LNCaP clone FGC (cell line): ENCODE measurements around the gene MRPL40.

ENCODE experiments used
- DNase-seq: peaks from one replicate; pipeline ENCODE4 v3.0.0-alpha.2; 2011; ENCODE audit warnings: low read depth
- H3K4me3 ChIP-seq: 2 replicates; pipeline ENCODE4 v1.5.1; 2011; ENCODE audit warnings: mild to moderate bottlenecking, low read depth, low read length, control low read depth
- TF ChIP-seq, protein P1 (sequence below): IDR thresholded peaks from 2 replicates; pipeline ENCODE4 v1.5.1; 2012; ENCODE audit warnings: mild to moderate bottlenecking; ENCODE audit not compliant: control insufficient read depth, insufficient read depth; ENCODE audit errors: extremely low read depth

Gene MRPL40

DNA sequence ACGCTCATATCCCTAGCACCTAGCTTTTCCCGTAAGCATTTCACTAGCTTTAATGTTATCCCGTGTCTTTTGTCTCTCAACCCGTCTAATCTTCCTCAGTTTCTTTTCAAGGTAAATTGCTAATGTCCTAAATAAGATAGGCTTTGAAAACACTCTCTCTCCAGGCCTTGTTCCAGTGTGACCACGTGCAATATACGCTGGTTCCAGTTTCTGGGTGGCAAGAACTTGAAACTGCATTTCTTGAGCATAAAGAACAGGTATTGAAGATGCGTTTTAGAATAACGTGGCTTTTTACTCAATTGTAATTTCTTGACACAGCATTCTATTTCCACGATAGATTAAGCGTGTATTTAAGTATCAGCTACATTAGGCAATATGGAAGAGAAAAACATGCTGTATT lies 48.4 kb downstream of the MRPL40 start:
- no peak for DNase-seq
- peak overlapping the region; percentile 92 for H3K4me3 ChIP-seq
- TF ChIP-seq, protein P1, sequence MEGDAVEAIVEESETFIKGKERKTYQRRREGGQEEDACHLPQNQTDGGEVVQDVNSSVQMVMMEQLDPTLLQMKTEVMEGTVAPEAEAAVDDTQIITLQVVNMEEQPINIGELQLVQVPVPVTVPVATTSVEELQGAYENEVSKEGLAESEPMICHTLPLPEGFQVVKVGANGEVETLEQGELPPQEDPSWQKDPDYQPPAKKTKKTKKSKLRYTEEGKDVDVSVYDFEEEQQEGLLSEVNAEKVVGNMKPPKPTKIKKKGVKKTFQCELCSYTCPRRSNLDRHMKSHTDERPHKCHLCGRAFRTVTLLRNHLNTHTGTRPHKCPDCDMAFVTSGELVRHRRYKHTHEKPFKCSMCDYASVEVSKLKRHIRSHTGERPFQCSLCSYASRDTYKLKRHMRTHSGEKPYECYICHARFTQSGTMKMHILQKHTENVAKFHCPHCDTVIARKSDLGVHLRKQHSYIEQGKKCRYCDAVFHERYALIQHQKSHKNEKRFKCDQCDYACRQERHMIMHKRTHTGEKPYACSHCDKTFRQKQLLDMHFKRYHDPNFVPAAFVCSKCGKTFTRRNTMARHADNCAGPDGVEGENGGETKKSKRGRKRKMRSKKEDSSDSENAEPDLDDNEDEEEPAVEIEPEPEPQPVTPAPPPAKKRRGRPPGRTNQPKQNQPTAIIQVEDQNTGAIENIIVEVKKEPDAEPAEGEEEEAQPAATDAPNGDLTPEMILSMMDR, result no peak

DNA sequence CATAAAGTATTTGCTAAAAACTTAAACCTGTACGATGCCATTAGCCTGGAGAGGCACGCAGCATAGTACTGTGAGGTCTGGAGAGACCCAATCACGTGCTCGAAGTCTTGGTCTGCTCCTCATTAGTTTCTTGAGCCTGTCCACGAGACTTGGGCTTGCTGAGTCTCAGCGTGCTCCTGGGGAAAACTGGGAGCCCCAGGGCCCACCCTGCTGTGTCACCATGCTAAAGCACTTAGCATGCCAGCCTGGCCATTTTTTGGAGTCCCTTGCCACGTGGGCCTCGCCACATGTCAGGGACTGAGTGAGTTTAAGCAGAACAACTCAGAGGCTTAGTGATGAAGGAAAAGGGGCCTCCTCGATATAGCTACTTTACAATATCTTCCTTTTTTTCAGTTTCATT lies 50.0 kb downstream of the MRPL40 start:
- TF ChIP-seq, protein P1, result no peak
- no peak overlapping the region for H3K4me3 ChIP-seq
- DNase-seq, result no peak

DNA sequence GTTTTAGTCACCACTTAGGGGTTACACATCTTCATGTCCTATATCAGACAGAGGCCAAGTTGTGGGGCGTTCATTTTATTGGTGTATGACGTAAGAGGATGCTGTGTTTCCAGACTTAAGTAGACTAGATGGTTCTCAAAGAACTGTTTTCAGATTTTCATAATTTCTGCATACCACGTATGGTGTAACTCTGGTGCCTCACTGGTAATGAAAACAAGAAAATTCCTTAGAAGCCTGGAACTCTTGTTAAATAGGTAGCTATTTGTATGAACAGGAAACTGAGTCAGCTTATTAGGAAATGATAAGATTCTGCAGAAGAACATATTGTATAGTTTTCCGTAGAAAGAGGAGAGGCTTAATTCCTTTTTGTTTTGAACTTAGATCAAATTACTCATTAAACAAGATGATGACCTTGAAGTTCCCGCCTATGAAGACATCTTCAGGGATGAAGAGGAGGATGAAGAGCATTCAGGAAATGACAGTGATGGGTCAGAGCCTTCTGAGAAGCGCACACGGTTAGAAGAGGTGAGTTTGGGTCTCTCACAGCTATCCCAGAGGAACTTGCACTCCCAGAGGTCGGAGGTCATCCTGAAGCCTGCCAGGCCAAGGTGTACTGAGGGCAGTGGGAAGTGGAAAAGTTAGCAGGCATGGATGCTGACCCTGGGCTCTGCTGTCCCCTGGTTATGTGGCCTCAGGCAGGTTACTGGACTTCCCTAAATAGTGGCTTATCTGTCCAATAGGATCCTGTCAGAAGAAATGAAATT lies 51.3 kb downstream of the MRPL40 start:
- no peak overlapping the region for H3K4me3 ChIP-seq
- DNase-seq, result no peak
- TF ChIP-seq, protein P1, result no peak
